Fibroblast of lung (primary cell): ENCODE results near the gene CYTH4. TPM values are rescaled to one million over a fixed set of nuclear protein-coding genes. Genes with fewer than 3 reads are reported as not detected.

ENCODE experiments used
- DNase-seq, 2 donors: peaks; one replicate each; pipeline versions ENCODE4 v3.0.0 to v3.0.0-alpha.2; 2010; ENCODE audit warnings: low read depth in 2 of 2
- H2AFZ ChIP-seq: 2 replicates; pipeline ENCODE4 v1.5.1; 2012; ENCODE audit warnings: low read length, control low read depth, inconsistent platforms
- H3K27ac ChIP-seq: 2 replicates; pipeline ENCODE4 v1.5.1; 2011; ENCODE audit warnings: low read length, control low read depth; ENCODE audit not compliant: insufficient read depth
- H3K27me3 ChIP-seq: 2 replicates; pipeline ENCODE4 v1.5.1; 2011; ENCODE audit warnings: mild to moderate bottlenecking, low read length; ENCODE audit not compliant: control insufficient read depth, insufficient read depth
- H3K36me3 ChIP-seq: 2 replicates; pipeline ENCODE4 v1.5.1; 2011; ENCODE audit warnings: low read length; ENCODE audit not compliant: control insufficient read depth, insufficient read depth
- H3K4me1 ChIP-seq: 2 replicates; pipeline ENCODE4 v1.5.1; 2011; ENCODE audit warnings: low read length; ENCODE audit not compliant: control insufficient read depth, insufficient read depth; ENCODE audit errors: extremely low read depth
- H3K4me2 ChIP-seq: 2 replicates; pipeline ENCODE4 v1.5.1; 2011; ENCODE audit warnings: low read length, control low read depth; ENCODE audit not compliant: insufficient read depth; ENCODE audit errors: extremely low read depth
- H3K4me3 ChIP-seq, 4 experiments: fragments of 200-600 bp in 1 of 4; sonication (generic) in 1 of 4; replicated peaks in 1 of 4; 2 replicates each; pipeline ENCODE4 v1.5.1; 2011 to 2016; ENCODE audit warnings: low read length in 4 of 4, low read depth in 3 of 4, mild to moderate bottlenecking in 3 of 4, control low read depth in 2 of 4, inconsistent platforms in 1 of 4, mixed read lengths in 1 of 4; ENCODE audit not compliant: insufficient read depth in 1 of 4; ENCODE audit errors: control extremely low read depth in 1 of 4
- H3K79me2 ChIP-seq: 2 replicates; pipeline ENCODE4 v1.5.1; 2012; ENCODE audit warnings: mild to moderate bottlenecking, low read length, inconsistent platforms; ENCODE audit not compliant: control insufficient read depth, insufficient read depth
- H3K9ac ChIP-seq: 2 replicates; pipeline ENCODE4 v1.5.1; 2011; ENCODE audit warnings: mild to moderate bottlenecking, low read length, control low read depth; ENCODE audit not compliant: insufficient read depth
- H3K9me3 ChIP-seq: 2 replicates; pipeline ENCODE4 v1.5.1; 2012; ENCODE audit warnings: low read depth, low read length; ENCODE audit not compliant: control insufficient read depth, insufficient read depth
- H4K20me1 ChIP-seq: 2 replicates; pipeline ENCODE4 v1.5.1; 2011; ENCODE audit warnings: low read length; ENCODE audit not compliant: control insufficient read depth, insufficient read depth; ENCODE audit errors: extremely low read depth
- EZH2 ChIP-seq: IDR thresholded peaks from 2 replicates; pipeline ENCODE4 v1.5.1; 2012; ENCODE audit warnings: low read length, control low read depth, mild to moderate bottlenecking; ENCODE audit errors: missing control alignments
- polyA plus RNA-seq, 2 donors: library from polyadenylated mRNA; depleted of rRNA in 1 of 2; stranded (reverse) in 1 of 2; unstranded in 1 of 2; fragments of >200 nt; gene quantifications; 2 replicates each; pipeline ENCODE4 v1.2.1, GENCODE V29; 2011 to 2012; ENCODE audit warnings: missing spikeins in 1 of 2
- total RNA-seq: library from RNA; depleted of rRNA; stranded (reverse); fragments of >200 nt; gene quantifications from 2 replicates; pipeline ENCODE4 v1.2.1, GENCODE V29; 2014
- TF ChIP-seq, protein P1 (sequence below), 2 donors: IDR thresholded peaks in 1 of 2; conservative IDR thresholded peaks in 1 of 2; 1 replicate in 1 of 2; 2 replicates in 1 of 2; pipeline ENCODE4 v1.5.1; 2011 to 2012; ENCODE audit warnings: low read length in 2 of 2, control low read depth in 1 of 2, inconsistent platforms in 1 of 2, low read depth in 1 of 2, mild to moderate bottlenecking in 1 of 2

The CYTH4 gene
- total and polyA plus RNA-seq, 2 donors (not counting 1 experiment from before 2014, with no cell fraction given): under 0.01 TPM; not detected in 1

DNA sequence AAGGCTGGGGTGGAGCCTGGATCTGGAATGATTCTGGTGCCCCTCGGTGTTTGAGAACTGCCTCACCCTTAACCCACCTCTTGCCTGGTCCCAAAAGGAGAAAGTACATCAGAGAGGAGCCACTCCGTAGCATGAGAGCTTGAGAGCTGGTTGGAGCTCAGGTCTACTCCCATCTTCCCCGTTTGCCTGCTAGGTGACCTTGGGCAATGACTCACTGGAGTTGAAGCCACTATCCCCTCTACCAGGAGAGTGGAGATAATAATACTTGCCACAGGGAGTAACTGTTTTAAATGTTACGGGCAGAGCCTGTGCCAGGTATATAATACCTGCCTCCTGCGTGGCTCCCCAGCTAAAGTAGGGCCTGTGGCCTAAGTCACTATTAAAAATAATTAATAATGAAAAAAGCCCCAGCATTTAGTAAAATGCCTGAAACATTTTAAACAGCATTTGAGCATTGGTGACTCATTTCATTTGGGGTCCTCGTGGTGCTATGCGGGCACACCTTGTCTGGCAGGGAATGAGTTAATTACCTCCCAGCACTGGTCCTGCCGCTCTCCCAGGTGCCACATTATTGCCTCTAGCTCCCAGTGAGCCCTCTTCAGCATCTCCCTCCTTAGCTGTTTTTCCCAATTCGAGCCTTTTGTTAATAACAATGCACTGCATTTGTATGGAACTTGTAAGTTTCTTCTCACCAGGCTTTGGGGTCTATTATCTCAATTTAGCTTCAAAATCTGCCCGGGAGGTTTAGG is 22.5 kb downstream of the CYTH4 start:
- Histone ChIP-seq H3K4me1 (peaks cover 40% of the 10 kb centered on the region), H3K36me3 (no peaks in the 10 kb centered on the region), H3K9me3 (no peaks in the 10 kb centered on the region), H3K79me2 (no peaks in the 10 kb centered on the region), H3K4me3 (no peak overlapping the region), H3K27me3 (no peaks in the 10 kb centered on the region), H2AFZ (peak overlapping the region; percentile 22), H3K27ac (peak overlapping the region; percentile 50), H4K20me1 (no peaks in the 10 kb centered on the region), H3K4me2 (peak overlapping the region; percentile 8), H3K9ac (no peak overlapping the region)
- TF ChIP-seq EZH2: no peak
- TF ChIP-seq, protein P1, sequence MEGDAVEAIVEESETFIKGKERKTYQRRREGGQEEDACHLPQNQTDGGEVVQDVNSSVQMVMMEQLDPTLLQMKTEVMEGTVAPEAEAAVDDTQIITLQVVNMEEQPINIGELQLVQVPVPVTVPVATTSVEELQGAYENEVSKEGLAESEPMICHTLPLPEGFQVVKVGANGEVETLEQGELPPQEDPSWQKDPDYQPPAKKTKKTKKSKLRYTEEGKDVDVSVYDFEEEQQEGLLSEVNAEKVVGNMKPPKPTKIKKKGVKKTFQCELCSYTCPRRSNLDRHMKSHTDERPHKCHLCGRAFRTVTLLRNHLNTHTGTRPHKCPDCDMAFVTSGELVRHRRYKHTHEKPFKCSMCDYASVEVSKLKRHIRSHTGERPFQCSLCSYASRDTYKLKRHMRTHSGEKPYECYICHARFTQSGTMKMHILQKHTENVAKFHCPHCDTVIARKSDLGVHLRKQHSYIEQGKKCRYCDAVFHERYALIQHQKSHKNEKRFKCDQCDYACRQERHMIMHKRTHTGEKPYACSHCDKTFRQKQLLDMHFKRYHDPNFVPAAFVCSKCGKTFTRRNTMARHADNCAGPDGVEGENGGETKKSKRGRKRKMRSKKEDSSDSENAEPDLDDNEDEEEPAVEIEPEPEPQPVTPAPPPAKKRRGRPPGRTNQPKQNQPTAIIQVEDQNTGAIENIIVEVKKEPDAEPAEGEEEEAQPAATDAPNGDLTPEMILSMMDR (conservative IDR thresholded peaks at IDR 0.05 in 1 of 2, IDR thresholded peaks at IDR 0.05 in 1 of 2; ENCODE audit: low read depth in 1 of 2, low read length in 2 of 2): no peak
- peak; percentile 39 to 71 for DNase-seq

DNA sequence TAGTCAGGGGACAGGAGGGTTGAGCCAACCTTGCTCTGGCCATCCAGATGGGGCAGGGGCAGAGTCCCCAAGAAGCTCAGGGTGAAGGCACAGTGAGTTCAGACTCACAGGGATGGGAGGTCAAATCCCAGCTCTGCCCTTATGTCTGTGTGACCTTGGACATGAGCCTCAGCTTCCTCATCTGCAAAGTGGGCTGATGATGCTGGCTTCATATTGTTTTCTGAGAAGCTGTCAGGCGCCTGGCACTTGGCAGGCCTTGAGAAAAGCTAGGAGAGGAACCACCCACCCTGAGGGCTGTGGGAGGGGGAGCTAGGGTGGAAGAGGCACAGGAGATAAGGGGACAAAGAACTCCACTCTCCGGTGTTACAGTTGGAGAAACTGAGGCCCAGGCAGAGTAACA is 23.6 kb downstream of the CYTH4 start:
- H4K20me1 ChIP-seq: no peaks in the 10 kb centered on the region
- TF ChIP-seq, protein P1 (conservative IDR thresholded peaks at IDR 0.05 in 1 of 2, IDR thresholded peaks at IDR 0.05 in 1 of 2; ENCODE audit: low read depth in 1 of 2, low read length in 2 of 2): no peak
- no peak for TF ChIP-seq EZH2
- DNase-seq: no peak
- H3K4me1 ChIP-seq: peaks cover 43% of the 10 kb centered on the region
- H3K79me2 ChIP-seq: no peaks in the 10 kb centered on the region
- no peak overlapping the region for H2AFZ ChIP-seq
- H3K36me3 ChIP-seq: no peaks in the 10 kb centered on the region
- H3K9me3 ChIP-seq: no peaks in the 10 kb centered on the region
- H3K4me3 ChIP-seq: no peak overlapping the region
- no peaks in the 10 kb centered on the region for H3K27me3 ChIP-seq
- no peak overlapping the region for H3K9ac ChIP-seq
- no peak overlapping the region for H3K27ac ChIP-seq
- H3K4me2 ChIP-seq: no peak overlapping the region

- TF ChIP-seq EZH2: no peak
- TF ChIP-seq, protein P1 (conservative IDR thresholded peaks at IDR 0.05 in 1 of 2, IDR thresholded peaks at IDR 0.05 in 1 of 2; ENCODE audit: low read depth in 1 of 2, low read length in 2 of 2): no peak
- no peaks in the 10 kb centered on the region for H3K9me3 ChIP-seq
- H3K4me1 ChIP-seq: peaks cover 43% of the 10 kb centered on the region
- DNase-seq: no peak
- no peaks in the 10 kb centered on the region for H3K36me3 ChIP-seq
- no peak overlapping the region for H2AFZ ChIP-seq
- H4K20me1 ChIP-seq: no peaks in the 10 kb centered on the region
- H3K4me2 ChIP-seq: no peak overlapping the region
- no peaks in the 10 kb centered on the region for H3K79me2 ChIP-seq
- H3K4me3 ChIP-seq: no peak overlapping the region
- no peak overlapping the region for H3K9ac ChIP-seq
- H3K27me3 ChIP-seq: no peaks in the 10 kb centered on the region
- H3K27ac ChIP-seq: peak overlapping the region; percentile 79
Measured at GRCh38 chr22:37306494-37306829, 24.2 kb downstream of the CYTH4 start.
